ENCODE measurements around the gene GSK3B. TPM values are rescaled to one million over a fixed set of nuclear protein-coding genes. Genes with fewer than 3 reads are reported as not detected.
A peak's percentile ranks its signal among the peaks of the same experiment; 100 is the strongest.

Gene GSK3B
- 10 to 100 TPM; 34.6 to 65.2 (median 42.6) TPM for total RNA-seq

DNA sequence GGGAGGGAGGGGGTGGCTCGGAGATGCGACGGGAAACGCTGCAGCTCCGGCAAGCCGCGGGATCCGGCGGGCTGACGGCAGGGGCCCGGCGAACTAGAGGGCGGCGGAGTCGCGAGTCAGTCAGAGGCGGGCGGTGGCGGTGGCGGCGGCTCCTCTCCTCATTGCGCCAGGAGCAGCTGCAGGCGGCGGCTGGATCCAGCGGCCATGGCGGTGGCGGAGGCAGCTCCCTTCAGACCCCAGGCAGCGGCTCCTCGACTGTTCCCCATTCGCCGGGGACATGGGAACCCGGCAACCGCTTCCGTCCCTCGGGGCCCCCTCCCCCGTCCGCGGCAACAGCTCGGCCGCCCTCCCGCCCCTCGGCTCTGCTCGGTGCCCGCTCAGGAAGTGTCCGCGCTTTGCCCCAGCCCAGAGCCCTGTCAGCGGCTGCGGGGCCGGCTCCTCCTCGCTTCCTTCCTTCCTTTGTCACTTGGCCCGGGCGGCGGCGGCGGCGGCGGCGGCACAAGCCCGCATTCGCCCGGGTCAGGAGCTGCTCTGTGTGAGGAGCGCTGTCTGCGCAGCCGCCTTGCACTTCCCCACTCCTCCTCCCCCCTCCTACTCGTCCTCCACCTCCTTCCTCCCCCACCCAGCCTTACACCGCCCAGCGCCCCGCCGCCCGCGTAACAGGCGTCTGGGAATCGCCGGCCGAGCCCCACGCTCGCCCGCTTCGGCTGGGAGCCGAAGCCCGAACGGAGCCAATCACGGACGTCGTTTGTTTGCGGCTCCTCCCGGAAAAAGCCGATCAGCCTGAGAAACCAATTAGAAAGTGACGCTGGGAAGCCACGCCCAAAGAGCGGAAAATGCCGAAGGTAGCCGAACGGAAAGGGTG is at the start of gene GSK3B:
Gene GSK3B, minus strand, starts transcription at position 537 of the 865 bp plus-strand sequence. CDS start 1,013 bp downstream, outside the sequence.
- H3K36me3 ChIP-seq = no peaks in the 10 kb centered on the region
- H3K9me3 ChIP-seq = no peaks in the 10 kb centered on the region
- peak within 1 kb of the TSS; percentile 60 to 97 (median 84) for H3K4me3 ChIP-seq
- TF ChIP-seq, protein P1, sequence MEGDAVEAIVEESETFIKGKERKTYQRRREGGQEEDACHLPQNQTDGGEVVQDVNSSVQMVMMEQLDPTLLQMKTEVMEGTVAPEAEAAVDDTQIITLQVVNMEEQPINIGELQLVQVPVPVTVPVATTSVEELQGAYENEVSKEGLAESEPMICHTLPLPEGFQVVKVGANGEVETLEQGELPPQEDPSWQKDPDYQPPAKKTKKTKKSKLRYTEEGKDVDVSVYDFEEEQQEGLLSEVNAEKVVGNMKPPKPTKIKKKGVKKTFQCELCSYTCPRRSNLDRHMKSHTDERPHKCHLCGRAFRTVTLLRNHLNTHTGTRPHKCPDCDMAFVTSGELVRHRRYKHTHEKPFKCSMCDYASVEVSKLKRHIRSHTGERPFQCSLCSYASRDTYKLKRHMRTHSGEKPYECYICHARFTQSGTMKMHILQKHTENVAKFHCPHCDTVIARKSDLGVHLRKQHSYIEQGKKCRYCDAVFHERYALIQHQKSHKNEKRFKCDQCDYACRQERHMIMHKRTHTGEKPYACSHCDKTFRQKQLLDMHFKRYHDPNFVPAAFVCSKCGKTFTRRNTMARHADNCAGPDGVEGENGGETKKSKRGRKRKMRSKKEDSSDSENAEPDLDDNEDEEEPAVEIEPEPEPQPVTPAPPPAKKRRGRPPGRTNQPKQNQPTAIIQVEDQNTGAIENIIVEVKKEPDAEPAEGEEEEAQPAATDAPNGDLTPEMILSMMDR (IDR thresholded peaks at IDR 0.05) = no peak
- peak; percentile 87 to 92 for TF ChIP-seq POLR2A (IDR thresholded peaks at IDR 0.05)
- H3K27me3 ChIP-seq = no peaks in the 10 kb centered on the region
- DNase-seq = peak; percentile 84 to 100 (median 99)
- H3K4me1 ChIP-seq = peaks cover 0 to 28% (median 9%) of the 10 kb centered on the region in 4 donors
- peak within 1 kb of the TSS; percentile 99 to 100 (median 99) for H3K27ac ChIP-seq

DNA sequence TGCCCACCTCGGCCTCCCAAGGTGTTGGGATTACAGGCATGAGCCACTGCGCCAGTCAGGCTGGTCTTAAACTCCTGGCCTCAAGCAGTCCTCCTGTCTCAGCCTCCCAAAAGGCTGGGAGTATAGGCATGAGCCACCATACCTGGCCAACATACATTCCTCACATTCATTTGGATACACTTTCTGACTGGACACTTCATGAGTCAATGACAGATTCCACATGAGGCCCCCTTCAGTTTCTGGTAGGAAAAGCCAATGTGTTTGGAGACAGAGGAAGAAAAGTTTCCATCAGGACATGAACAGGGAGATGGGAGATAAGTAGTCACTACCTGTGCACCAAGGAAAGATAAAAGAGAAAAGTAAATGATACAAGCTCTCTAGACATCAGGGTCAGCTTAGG is 49.4 kb upstream of the GSK3B start:
- Histone ChIP-seq H3K36me3 (no peaks in the 10 kb centered on the region), H3K4me3 (no peak overlapping the region), H3K27me3 (no peaks in the 10 kb centered on the region), H3K27ac (no peak overlapping the region), H3K4me1 (peaks cover 0 to 5% (median 0%) of the 10 kb centered on the region in 4 donors), H3K9me3 (no peaks in the 10 kb centered on the region)
- no peak for DNase-seq
- TF ChIP-seq, protein P1 (IDR thresholded peaks at IDR 0.05) = no peak
- TF ChIP-seq POLR2A (IDR thresholded peaks at IDR 0.05) = no peak

DNA sequence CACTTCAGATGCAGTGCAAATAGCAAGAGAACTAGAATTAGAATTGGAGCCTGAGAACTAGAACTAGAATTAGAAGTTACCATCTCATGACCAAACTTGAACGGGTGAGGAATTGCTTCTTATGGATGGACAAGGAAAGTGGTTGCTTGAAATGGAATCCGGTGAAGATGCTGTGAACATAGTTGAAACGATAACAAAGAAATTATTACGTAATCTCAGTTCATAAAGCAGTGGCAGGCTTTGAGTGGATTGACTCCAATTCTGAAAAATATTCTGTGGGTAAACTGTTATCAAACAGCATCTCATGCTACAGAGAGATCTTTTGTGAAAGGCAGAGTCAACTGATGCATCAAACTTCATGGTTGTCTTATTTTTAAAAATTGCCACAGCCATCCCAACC is 48.0 kb upstream of the GSK3B start:
- no peaks in the 10 kb centered on the region for H3K9me3 ChIP-seq
- H3K4me1 ChIP-seq = no peaks in the 10 kb centered on the region
- no peak for DNase-seq
- no peaks in the 10 kb centered on the region for H3K27me3 ChIP-seq
- no peak overlapping the region for H3K27ac ChIP-seq
- H3K4me3 ChIP-seq = no peak overlapping the region
- H3K36me3 ChIP-seq = no peaks in the 10 kb centered on the region
- no peak for TF ChIP-seq POLR2A (IDR thresholded peaks at IDR 0.05)
- TF ChIP-seq, protein P1 (IDR thresholded peaks at IDR 0.05) = no peak

DNA sequence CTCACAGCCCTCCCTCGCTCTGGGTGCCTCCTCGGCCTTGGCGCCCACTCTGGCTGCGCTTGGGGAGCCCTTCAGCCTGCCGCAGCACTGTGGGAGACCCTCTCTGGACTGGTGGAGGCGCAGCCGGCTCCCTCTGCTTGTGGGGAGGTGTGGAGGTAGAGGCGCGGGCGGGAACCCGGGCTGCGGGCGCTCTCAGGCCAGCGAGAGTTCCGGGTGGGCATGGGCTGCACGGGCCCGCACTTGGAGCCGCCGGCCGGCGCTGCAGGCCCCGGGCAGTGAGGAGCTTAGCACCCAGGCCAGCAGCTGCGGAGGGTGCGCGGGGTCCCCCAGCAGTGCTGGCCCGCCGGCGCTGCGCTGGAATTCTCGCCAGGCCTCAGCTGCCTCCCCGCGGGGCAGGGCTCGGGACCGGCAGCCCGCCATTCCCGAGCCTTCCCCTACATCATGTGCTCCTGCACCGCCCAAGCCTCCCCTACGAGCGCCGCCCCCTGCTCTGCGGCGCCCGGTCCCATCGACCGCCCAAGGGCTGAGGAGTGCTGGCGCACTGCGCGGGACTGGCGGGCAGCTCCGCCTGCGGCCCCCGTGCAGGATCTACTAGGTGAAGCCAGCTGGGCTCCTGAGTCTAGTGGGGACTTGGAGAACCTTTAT is 46.0 kb upstream of the GSK3B start:
- no peak overlapping the region for H3K4me3 ChIP-seq
- no peaks in the 10 kb centered on the region for H3K36me3 ChIP-seq
- TF ChIP-seq, protein P1 (IDR thresholded peaks at IDR 0.05) = no peak
- no peaks in the 10 kb centered on the region for H3K4me1 ChIP-seq
- DNase-seq = no peak
- H3K27ac ChIP-seq = no peak overlapping the region
- no peaks in the 10 kb centered on the region for H3K27me3 ChIP-seq
- H3K9me3 ChIP-seq = no peaks in the 10 kb centered on the region

DNA sequence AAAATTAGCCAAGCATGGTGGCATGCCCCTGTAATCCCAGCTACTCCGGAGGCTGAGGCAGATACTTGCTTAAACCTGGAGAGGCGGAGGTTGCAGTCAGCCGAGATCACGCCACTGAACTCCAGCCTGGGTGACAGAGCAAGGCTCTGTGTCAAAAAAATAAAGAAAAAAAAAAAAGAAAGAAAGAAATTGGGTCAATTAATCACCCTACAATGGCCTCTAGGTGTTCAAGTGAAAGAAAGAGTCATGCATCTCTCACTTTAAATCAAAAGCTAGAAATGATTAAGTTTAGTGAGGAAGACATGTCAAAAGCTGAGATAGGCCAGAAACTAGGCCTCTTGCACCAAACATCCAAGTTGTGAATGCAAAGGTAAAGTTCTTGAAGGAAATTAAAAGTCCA is 44.9 kb upstream of the GSK3B start:
- H3K9me3 ChIP-seq = no peaks in the 10 kb centered on the region
- no peak for DNase-seq
- H3K4me3 ChIP-seq = no peak overlapping the region
- H3K36me3 ChIP-seq = no peaks in the 10 kb centered on the region
- no peak for TF ChIP-seq POLR2A (IDR thresholded peaks at IDR 0.05)
- TF ChIP-seq, protein P1 (IDR thresholded peaks at IDR 0.05) = no peak
- H3K27ac ChIP-seq = no peak overlapping the region
- no peaks in the 10 kb centered on the region for H3K27me3 ChIP-seq
- H3K4me1 ChIP-seq = no peaks in the 10 kb centered on the region
